A673 (cell line): ENCODE data around the gene HACD2. TPM values are rescaled to one million over a fixed set of nuclear protein-coding genes. Genes with fewer than 3 reads are reported as not detected.

Experiments used
- BruUV-seq: library from RNA; stranded (reverse); fragments of 400-500 nt; replicated peaks from 2 replicates; lab custom pipeline; 2021; lab: Mats Ljungman, UMichigan
- CTCF ChIA-PET: fragments of 300-600 bp; sonication (Branson Sonifier 250); formaldehyde crosslinking; loops from one replicate; lab custom pipeline; 2022; ENCODE audit warnings: antibody characterized with exemption; lab: Charles Lee
- POLR2A ChIA-PET: fragments of 300-600 bp; sonication (Branson Sonifier 250); formaldehyde crosslinking; loops from one replicate; lab custom pipeline; 2022; ENCODE audit warnings: antibody characterized with exemption; ENCODE audit not compliant: low non-redundant PET; lab: Charles Lee
- DNase-seq: peaks from one replicate; pipeline ENCODE4 v3.0.0-alpha.2; 2015; ENCODE audit warnings: low spot score
- H3K27ac ChIP-seq: fragments of 200-600 bp; sonication (generic); 2 replicates; pipeline ENCODE4 v1.5.1; 2016; ENCODE audit warnings: mixed run types, low read depth, mild to moderate bottlenecking, mixed read lengths, antibody characterized with exemption, low read length; ENCODE audit not compliant: poor library complexity, severe bottlenecking
- H3K27me3 ChIP-seq: fragments of 200-600 bp; sonication (generic); replicated peaks from 2 replicates; pipeline ENCODE4 v1.6.1; 2017; ENCODE audit warnings: mixed run types, low read depth, mild to moderate bottlenecking, mixed read lengths, antibody characterized with exemption, low read length; ENCODE audit not compliant: insufficient read depth, poor library complexity
- H3K36me3 ChIP-seq: fragments of 200-600 bp; sonication (generic); 2 replicates; pipeline ENCODE4 v1.6.1; 2016; ENCODE audit warnings: mixed run types, mild to moderate bottlenecking, mixed read lengths, antibody characterized with exemption, low read length; ENCODE audit not compliant: insufficient read depth, poor library complexity, severe bottlenecking
- H3K4me1 ChIP-seq: fragments of 200-600 bp; sonication (generic); 2 replicates; pipeline ENCODE4 v1.6.1; 2017; ENCODE audit warnings: mixed run types, mild to moderate bottlenecking, mixed read lengths, antibody characterized with exemption, low read length; ENCODE audit not compliant: insufficient read depth, poor library complexity, severe bottlenecking
- H3K4me3 ChIP-seq: fragments of 200-600 bp; sonication (generic); 2 replicates; pipeline ENCODE4 v1.5.1; 2016; ENCODE audit warnings: low read depth, mixed run types, mild to moderate bottlenecking, mixed read lengths, low read length; ENCODE audit not compliant: poor library complexity, severe bottlenecking
- H3K9me3 ChIP-seq: fragments of 200-600 bp; sonication (generic); 2 replicates; pipeline ENCODE4 v1.6.1; 2016; ENCODE audit warnings: mixed run types, low read depth, mild to moderate bottlenecking, mixed read lengths, antibody characterized with exemption, low read length; ENCODE audit not compliant: poor library complexity, severe bottlenecking
- EZH2 ChIP-seq: fragments of 200-600 bp; sonication (generic); IDR thresholded peaks from 2 replicates; pipeline ENCODE4 v1.6.1; 2017; ENCODE audit warnings: borderline replicate concordance, low read depth, mild to moderate bottlenecking, mixed read lengths, antibody characterized with exemption, low read length; ENCODE audit not compliant: poor library complexity, severe bottlenecking
- intact Hi-C: fragments of 100-400 bp; cut with micrococcal nuclease; formaldehyde crosslinking; loops from one replicate; pipeline ENCODE4 v1.10.0; 2022; ENCODE audit not compliant: unreplicated experiment
- total RNA-seq: library from RNA; stranded (reverse); gene quantifications from 2 replicates; pipeline ENCODE4 v1.2.3, GENCODE V29; 2021
- TF ChIP-seq, protein P1 (sequence below): fragments of 300-800, 200-600 bp; sonication (generic); conservative IDR thresholded peaks from 2 replicates; pipeline ENCODE4 v1.5.1; 2017; ENCODE audit warnings: low read depth, mild to moderate bottlenecking, antibody characterized with exemption, low read length, moderate library complexity, mixed read lengths

Gene HACD2
- total RNA-seq, 1 experiment from 2014 or later, result 49.3 TPM

DNA sequence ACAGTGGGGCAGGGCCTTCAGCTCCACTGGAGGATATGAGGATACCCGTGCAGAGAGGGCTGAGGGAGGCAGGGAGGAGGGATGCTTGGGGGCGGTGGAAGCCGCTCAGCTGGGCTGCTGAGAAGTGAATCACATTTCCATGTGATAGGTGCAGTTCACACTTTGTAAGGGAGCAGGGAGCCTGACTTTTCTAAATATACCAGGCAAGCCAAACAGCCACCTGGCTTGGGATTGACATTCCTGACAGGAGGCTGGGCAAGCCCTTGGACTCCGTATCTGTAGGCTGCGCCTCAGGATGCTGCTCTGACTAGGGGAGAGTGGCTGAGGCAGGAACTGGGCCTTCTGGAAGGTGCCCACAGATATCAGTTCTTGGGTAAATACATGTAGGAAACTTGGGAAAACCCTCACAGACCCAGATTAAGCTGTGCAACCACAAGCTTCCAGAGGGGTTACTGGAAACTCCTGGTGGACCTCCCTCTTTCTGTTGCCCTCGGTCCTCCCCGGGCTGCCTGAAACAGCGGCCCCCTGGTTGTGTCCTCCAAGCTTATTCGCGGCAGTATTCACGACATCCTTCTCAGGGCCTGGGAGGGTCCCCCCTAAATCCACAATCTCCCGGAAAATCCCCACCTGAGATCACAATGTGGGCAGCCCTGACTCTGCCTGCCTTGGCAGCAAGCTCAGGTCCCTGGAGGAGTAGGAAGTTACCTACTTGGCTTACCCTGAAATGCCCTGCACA, 103.0 kb downstream of the HACD2 start:
- H3K9me3 ChIP-seq, result no peaks in the 10 kb centered on the region
- no peaks in the 10 kb centered on the region for H3K4me1 ChIP-seq
- CTCF ChIA-PET, result no interaction called here
- no peaks in the 10 kb centered on the region for H3K36me3 ChIP-seq
- BruUV-seq, result no TSS peak
- DNase-seq, result no peak
- TF ChIP-seq, protein P1, sequence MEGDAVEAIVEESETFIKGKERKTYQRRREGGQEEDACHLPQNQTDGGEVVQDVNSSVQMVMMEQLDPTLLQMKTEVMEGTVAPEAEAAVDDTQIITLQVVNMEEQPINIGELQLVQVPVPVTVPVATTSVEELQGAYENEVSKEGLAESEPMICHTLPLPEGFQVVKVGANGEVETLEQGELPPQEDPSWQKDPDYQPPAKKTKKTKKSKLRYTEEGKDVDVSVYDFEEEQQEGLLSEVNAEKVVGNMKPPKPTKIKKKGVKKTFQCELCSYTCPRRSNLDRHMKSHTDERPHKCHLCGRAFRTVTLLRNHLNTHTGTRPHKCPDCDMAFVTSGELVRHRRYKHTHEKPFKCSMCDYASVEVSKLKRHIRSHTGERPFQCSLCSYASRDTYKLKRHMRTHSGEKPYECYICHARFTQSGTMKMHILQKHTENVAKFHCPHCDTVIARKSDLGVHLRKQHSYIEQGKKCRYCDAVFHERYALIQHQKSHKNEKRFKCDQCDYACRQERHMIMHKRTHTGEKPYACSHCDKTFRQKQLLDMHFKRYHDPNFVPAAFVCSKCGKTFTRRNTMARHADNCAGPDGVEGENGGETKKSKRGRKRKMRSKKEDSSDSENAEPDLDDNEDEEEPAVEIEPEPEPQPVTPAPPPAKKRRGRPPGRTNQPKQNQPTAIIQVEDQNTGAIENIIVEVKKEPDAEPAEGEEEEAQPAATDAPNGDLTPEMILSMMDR, result no peak
- TF ChIP-seq EZH2, result no peak
- no peak overlapping the region for H3K4me3 ChIP-seq
- no peak overlapping the region for H3K27ac ChIP-seq
- H3K27me3 ChIP-seq, result no peaks in the 10 kb centered on the region
- intact Hi-C loops, result no loop called here
- POLR2A ChIA-PET, result no interaction called here

DNA sequence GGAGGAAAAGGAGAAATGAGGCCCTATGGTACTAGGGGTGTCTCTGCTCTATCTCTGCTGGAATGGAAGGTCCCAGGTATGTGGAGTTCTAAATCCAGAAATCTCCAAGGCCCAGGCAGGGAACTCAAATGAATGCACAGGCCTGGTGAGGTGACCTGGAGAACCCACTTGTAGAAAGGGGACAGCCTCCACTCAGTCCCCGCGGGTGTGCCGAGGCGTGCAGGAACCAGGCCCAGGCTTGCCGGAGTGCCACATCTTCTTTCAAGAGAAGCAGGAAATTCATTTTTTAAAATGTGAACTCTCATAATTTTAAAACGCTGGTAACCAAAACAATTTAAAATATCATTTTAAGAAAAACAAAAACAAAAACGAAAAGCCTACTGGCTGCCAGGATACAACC, 103.8 kb downstream of the HACD2 start:
- CTCF ChIA-PET, result no interaction called here

DNA sequence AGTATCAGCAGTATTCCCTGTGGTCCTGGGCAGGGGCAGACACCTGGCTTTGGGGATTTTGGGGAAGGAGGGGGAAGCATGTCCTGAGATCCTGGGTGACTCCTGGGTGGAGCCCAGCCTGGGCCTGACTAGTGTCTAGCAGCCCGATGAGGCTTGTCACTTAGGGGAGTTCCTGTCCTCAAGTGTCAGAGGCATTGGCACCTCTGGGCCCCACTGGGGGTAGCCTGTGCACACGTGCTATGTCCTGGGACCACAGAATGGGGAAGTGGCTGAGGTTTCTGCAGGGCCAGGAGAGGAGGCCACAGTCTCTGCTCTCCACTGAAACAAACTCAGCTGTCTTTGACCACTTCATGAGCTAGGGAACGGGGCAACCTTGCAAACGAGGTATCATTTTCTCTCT, 104.4 kb downstream of the HACD2 start:
- Histone ChIP-seq H3K36me3 (no peaks in the 10 kb centered on the region), H3K4me3 (no peak overlapping the region), H3K4me1 (no peaks in the 10 kb centered on the region), H3K27me3 (no peaks in the 10 kb centered on the region), H3K27ac (no peak overlapping the region), H3K9me3 (no peaks in the 10 kb centered on the region)
- intact Hi-C loops, result no loop called here
- TF ChIP-seq, protein P1, result no peak
- TF ChIP-seq EZH2, result no peak
- DNase-seq, result no peak
- no TSS peak for BruUV-seq
- ChIA-PET CTCF (no interaction called here), POLR2A (no interaction called here)

More for the DNA sequence above, 103.8 kb downstream of the HACD2 start:
- no peaks in the 10 kb centered on the region for H3K9me3 ChIP-seq
- TF ChIP-seq EZH2, result no peak
- TF ChIP-seq, protein P1, result no peak
- BruUV-seq, result no TSS peak
- H3K27me3 ChIP-seq, result no peaks in the 10 kb centered on the region
- intact Hi-C loops, result no loop called here
- DNase-seq, result no peak
- H3K27ac ChIP-seq, result no peak overlapping the region
- POLR2A ChIA-PET, result no interaction called here
- H3K4me3 ChIP-seq, result no peak overlapping the region
- H3K36me3 ChIP-seq, result no peaks in the 10 kb centered on the region
- no peaks in the 10 kb centered on the region for H3K4me1 ChIP-seq
